Measurements from ENCODE around the gene ATP8A2.

DNA sequence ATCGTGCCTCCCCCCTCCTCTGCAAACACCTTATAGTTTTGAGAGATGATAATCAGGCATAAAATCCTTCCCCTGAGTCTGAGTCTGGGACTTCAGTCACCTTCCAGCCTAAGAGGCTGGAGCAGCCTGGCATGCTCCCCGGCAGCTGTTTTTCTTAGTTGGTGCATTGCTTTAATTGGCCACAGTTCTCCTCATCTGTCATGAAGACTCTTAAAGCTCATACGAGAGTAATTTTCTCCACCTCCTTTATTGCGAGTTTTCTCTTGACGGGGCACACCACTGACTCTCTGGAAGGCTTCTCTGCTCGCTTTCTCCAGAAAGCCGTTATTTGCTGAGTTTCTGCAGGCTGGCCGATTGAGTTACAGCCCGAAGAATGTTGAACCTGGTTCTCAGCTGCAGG is 310.5 kb downstream of the ATP8A2 start:
- TF ChIP-seq POLR2A (IDR thresholded peaks at IDR 0.05; ENCODE audit: low read length): no peak
- TF ChIP-seq GATA1 (IDR thresholded peaks at IDR 0.05; ENCODE audit: low read depth, low read length): no peak
